HEK293 (cell line): Measurements from ENCODE around the gene ACTR3.

Source experiments
- CTCF ChIA-PET: fragments of 350-600 bp; formaldehyde crosslinking; extraction: SDS; loops from one replicate; lab custom pipeline; 2021; ENCODE audit warnings: antibody characterized with exemption; lab: Yijun Ruan, JAX
- POLR2A ChIA-PET: fragments of 300-600 bp; formaldehyde crosslinking; extraction: SDS; loops from one replicate; lab custom pipeline; 2020; ENCODE audit warnings: antibody characterized with exemption, inconsistent platforms; lab: Yijun Ruan, JAX
- H3K27ac ChIP-seq: fragments of 200-500 bp; sonication (Bioruptor generic); 2 replicates; pipeline ENCODE4 v1.5.1; 2014; ENCODE audit warnings: low read depth, low read length, control low read depth, inconsistent platforms; ENCODE audit errors: extremely low read depth
- H3K36me3 ChIP-seq, 2 experiments: fragments of 200-500 bp in 1 of 2; sonication (Bioruptor generic) in 1 of 2; 1 replicate in 1 of 2; 2 replicates in 1 of 2; pipeline ENCODE4 v1.5.1; 2014 to 2017; ENCODE audit warnings: inconsistent platforms in 2 of 2, low read length in 2 of 2; ENCODE audit not compliant: control insufficient read depth in 2 of 2, insufficient read depth in 1 of 2
- H3K4me1 ChIP-seq: fragments of 200-500 bp; sonication (Bioruptor generic); 2 replicates; pipeline ENCODE4 v1.5.1; 2014; ENCODE audit warnings: mild to moderate bottlenecking, low read length, inconsistent platforms; ENCODE audit not compliant: control insufficient read depth, insufficient read depth
- H3K4me3 ChIP-seq: 2 replicates; pipeline ENCODE4 v1.5.1; 2011; ENCODE audit warnings: low read depth, mild to moderate bottlenecking, control low read depth, low read length, moderate library complexity
- H3K9me3 ChIP-seq: fragments of 200-500 bp; sonication (Bioruptor generic); 2 replicates; pipeline ENCODE4 v1.5.1; 2014; ENCODE audit warnings: low read depth, low read length, inconsistent platforms; ENCODE audit not compliant: control insufficient read depth, insufficient read depth
- FEZF1 ChIP-seq: fragments of 450-650 bp; formaldehyde crosslinking; IDR thresholded peaks from 2 replicates; pipeline ENCODE4 v1.5.1; 2016; ENCODE audit warnings: missing biosample characterization, missing genetic modification characterization
- KLF8 ChIP-seq: fragments of 450-650 bp; formaldehyde crosslinking; IDR thresholded peaks from 2 replicates; pipeline ENCODE4 v1.5.1; 2016; ENCODE audit warnings: missing biosample characterization, missing genetic modification characterization
- OVOL3 ChIP-seq: fragments of 450-650 bp; formaldehyde crosslinking; IDR thresholded peaks from 2 replicates; pipeline ENCODE4 v1.5.1; 2016; ENCODE audit warnings: missing biosample characterization, missing genetic modification characterization
- SCRT1 ChIP-seq: fragments of 450-650 bp; formaldehyde crosslinking; IDR thresholded peaks from 2 replicates; pipeline ENCODE4 v1.5.1; 2016; ENCODE audit warnings: missing biosample characterization, missing genetic modification characterization, borderline replicate concordance
- WT1 ChIP-seq: fragments of 450-650 bp; formaldehyde crosslinking; IDR thresholded peaks from 2 replicates; pipeline ENCODE4 v1.5.1; 2016; ENCODE audit warnings: missing biosample characterization, missing genetic modification characterization
- ZNF121 ChIP-seq: fragments of 450-650 bp; formaldehyde crosslinking; IDR thresholded peaks from 2 replicates; pipeline ENCODE4 v1.5.1; 2016; ENCODE audit warnings: missing biosample characterization, missing genetic modification characterization
- ZNF133 ChIP-seq: fragments of 450-650 bp; formaldehyde crosslinking; IDR thresholded peaks from 2 replicates; pipeline ENCODE4 v1.5.1; 2016; ENCODE audit warnings: missing biosample characterization, missing genetic modification characterization
- ZNF239 ChIP-seq: fragments of 450-650 bp; formaldehyde crosslinking; IDR thresholded peaks from 2 replicates; pipeline ENCODE4 v1.5.1; 2016; ENCODE audit warnings: missing biosample characterization, missing genetic modification characterization
- ZNF274 ChIP-seq, 2 experiments: fragments of 200-500 bp in 1 of 2; fragments of 450-650 bp in 1 of 2; sonication (Bioruptor generic) in 1 of 2; formaldehyde crosslinking in 1 of 2; IDR thresholded peaks; 2 replicates each; pipeline versions ENCODE4 v1.5.1 to v1.6.1; 2014 to 2016; ENCODE audit warnings: borderline replicate concordance in 1 of 2, inconsistent platforms in 1 of 2, low read length in 1 of 2, missing biosample characterization in 1 of 2, missing genetic modification characterization in 1 of 2
- ZNF302 ChIP-seq: fragments of 450-650 bp; formaldehyde crosslinking; IDR thresholded peaks from 2 replicates; pipeline ENCODE4 v1.5.1; 2016; ENCODE audit warnings: missing biosample characterization, missing genetic modification characterization, low read depth
- ZNF404 ChIP-seq: fragments of 450-650 bp; formaldehyde crosslinking; IDR thresholded peaks from 2 replicates; pipeline ENCODE4 v1.5.1; 2017; ENCODE audit warnings: missing biosample characterization, missing genetic modification characterization
- ZNF433 ChIP-seq: fragments of 450-650 bp; formaldehyde crosslinking; IDR thresholded peaks from 2 replicates; pipeline ENCODE4 v1.5.1; 2016; ENCODE audit warnings: missing biosample characterization, missing genetic modification characterization, low read depth
- ZNF473 ChIP-seq: fragments of 450-650 bp; formaldehyde crosslinking; IDR thresholded peaks from 2 replicates; pipeline ENCODE4 v1.5.1; 2017; ENCODE audit warnings: missing biosample characterization, missing genetic modification characterization
- ZNF514 ChIP-seq: fragments of 450-650 bp; formaldehyde crosslinking; IDR thresholded peaks from 2 replicates; pipeline ENCODE4 v1.5.1; 2016; ENCODE audit warnings: missing biosample characterization, missing genetic modification characterization
- ZNF555 ChIP-seq: fragments of 450-650 bp; formaldehyde crosslinking; conservative IDR thresholded peaks from 2 replicates; pipeline ENCODE4 v1.5.1; 2017; ENCODE audit warnings: missing biosample characterization, mild to moderate bottlenecking, missing genetic modification characterization, inconsistent platforms
- ZNF610 ChIP-seq: fragments of 450-650 bp; formaldehyde crosslinking; IDR thresholded peaks from 2 replicates; pipeline ENCODE4 v1.5.1; 2016; ENCODE audit warnings: missing biosample characterization, missing genetic modification characterization, borderline replicate concordance
- ZNF621 ChIP-seq: fragments of 450-650 bp; formaldehyde crosslinking; IDR thresholded peaks from 2 replicates; pipeline ENCODE4 v1.5.1; 2017; ENCODE audit warnings: missing biosample characterization, missing genetic modification characterization
- ZNF701 ChIP-seq: fragments of 450-650 bp; formaldehyde crosslinking; IDR thresholded peaks from 2 replicates; pipeline ENCODE4 v1.5.1; 2016; ENCODE audit warnings: missing biosample characterization, missing genetic modification characterization
- ZNF707 ChIP-seq: fragments of 450-650 bp; formaldehyde crosslinking; IDR thresholded peaks from 2 replicates; pipeline ENCODE4 v1.5.1; 2016; ENCODE audit warnings: missing biosample characterization, missing genetic modification characterization
- TF ChIP-seq, protein P1 (sequence below): fragments of 450-650 bp; formaldehyde crosslinking; IDR thresholded peaks from 2 replicates; pipeline ENCODE4 v1.5.0; 2017; ENCODE audit warnings: missing biosample characterization, missing genetic modification characterization, borderline replicate concordance
- TF ChIP-seq, protein P2 (sequence below): fragments of 450-650 bp; formaldehyde crosslinking; IDR thresholded peaks from 2 replicates; pipeline ENCODE4 v1.5.1; 2016; ENCODE audit warnings: missing biosample characterization, missing genetic modification characterization
- TF ChIP-seq, protein P3 (sequence below): fragments of 450-650 bp; formaldehyde crosslinking; IDR thresholded peaks from 2 replicates; pipeline ENCODE4 v1.5.1; 2016; ENCODE audit warnings: missing biosample characterization, missing genetic modification characterization, low read depth
- TF ChIP-seq, protein P4 (sequence below): fragments of 450-650 bp; formaldehyde crosslinking; IDR thresholded peaks from 2 replicates; pipeline ENCODE4 v1.5.1; 2016; ENCODE audit warnings: missing biosample characterization, missing genetic modification characterization
- TF ChIP-seq, protein P5 (sequence below): fragments of 450-650 bp; IDR thresholded peaks from 2 replicates; pipeline ENCODE4 v1.5.1; 2018; ENCODE audit warnings: missing biosample characterization, missing genetic modification characterization
- TF ChIP-seq, protein P6 (sequence below): fragments of 450-650 bp; formaldehyde crosslinking; IDR thresholded peaks from 2 replicates; pipeline ENCODE4 v1.5.1; 2016; ENCODE audit warnings: missing biosample characterization, missing genetic modification characterization
- TF ChIP-seq, protein P7 (sequence below): fragments of 450-650 bp; formaldehyde crosslinking; IDR thresholded peaks from 2 replicates; pipeline ENCODE4 v1.5.1; 2016; ENCODE audit warnings: missing biosample characterization, missing genetic modification characterization

ACTR3 gene

DNA sequence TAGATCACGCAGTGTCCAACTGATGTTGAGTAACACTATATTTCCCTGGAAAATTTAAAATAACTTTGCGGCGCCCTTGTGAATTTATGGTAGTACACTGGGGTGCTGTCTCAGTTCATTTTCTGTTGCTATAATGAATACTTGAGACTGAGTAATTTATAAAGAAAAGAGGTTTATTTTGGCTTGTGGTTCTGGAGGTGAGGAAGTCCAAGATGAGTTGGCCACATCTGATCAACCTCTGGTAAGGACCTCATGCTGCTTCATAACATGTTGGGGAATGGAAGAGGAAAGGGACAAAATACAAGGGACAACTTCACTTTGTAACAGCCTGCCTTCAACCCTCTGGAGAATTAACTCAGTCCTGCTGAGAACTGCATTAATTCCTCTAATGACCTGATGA is 36.4 kb downstream of the ACTR3 start (continued):
- TF ChIP-seq, protein P1, sequence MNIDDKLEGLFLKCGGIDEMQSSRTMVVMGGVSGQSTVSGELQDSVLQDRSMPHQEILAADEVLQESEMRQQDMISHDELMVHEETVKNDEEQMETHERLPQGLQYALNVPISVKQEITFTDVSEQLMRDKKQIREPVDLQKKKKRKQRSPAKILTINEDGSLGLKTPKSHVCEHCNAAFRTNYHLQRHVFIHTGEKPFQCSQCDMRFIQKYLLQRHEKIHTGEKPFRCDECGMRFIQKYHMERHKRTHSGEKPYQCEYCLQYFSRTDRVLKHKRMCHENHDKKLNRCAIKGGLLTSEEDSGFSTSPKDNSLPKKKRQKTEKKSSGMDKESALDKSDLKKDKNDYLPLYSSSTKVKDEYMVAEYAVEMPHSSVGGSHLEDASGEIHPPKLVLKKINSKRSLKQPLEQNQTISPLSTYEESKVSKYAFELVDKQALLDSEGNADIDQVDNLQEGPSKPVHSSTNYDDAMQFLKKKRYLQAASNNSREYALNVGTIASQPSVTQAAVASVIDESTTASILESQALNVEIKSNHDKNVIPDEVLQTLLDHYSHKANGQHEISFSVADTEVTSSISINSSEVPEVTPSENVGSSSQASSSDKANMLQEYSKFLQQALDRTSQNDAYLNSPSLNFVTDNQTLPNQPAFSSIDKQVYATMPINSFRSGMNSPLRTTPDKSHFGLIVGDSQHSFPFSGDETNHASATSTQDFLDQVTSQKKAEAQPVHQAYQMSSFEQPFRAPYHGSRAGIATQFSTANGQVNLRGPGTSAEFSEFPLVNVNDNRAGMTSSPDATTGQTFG (tag by site-specific recombination): no peak
- TF ChIP-seq ZNF433 (tag by site-specific recombination): no peak
- TF ChIP-seq ZNF555 (tag by site-specific recombination): no peak
- TF ChIP-seq, protein P2, sequence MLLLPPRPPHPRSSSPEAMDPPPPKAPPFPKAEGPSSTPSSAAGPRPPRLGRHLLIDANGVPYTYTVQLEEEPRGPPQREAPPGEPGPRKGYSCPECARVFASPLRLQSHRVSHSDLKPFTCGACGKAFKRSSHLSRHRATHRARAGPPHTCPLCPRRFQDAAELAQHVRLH (tag by site-specific recombination): no peak
- no peak for TF ChIP-seq ZNF121 (tag by site-specific recombination)
- no peak for TF ChIP-seq ZNF610 (tag by site-specific recombination)
- no peak for TF ChIP-seq FEZF1
- no peak for TF ChIP-seq KLF8 (tag by site-specific recombination)
- TF ChIP-seq ZNF239: no peak

DNA sequence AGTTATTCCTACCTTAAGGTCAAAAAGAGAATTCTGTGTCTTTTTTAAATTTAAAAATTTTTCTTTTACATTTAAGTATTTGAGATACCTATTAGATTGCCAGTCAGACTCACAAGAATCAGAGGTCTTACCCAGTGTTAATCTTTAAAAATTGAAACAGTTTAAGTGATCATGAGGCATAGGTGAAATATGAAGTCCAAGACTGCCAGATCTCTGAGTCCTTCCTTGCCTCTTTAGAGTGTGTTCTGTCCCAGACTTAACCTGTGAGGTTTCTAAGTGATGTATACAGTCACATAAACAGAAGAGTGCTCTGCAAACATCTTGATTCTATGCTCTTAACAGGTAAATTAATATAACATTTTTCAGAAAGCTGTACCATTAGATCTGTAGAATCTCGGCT is 40.6 kb downstream of the ACTR3 start:
- no peak overlapping the region for H3K4me3 ChIP-seq
- H3K9me3 ChIP-seq: no peaks in the 10 kb centered on the region
- no peaks in the 10 kb centered on the region for H3K4me1 ChIP-seq
- CTCF ChIA-PET: no interaction called here
- POLR2A ChIA-PET: no interaction called here
- TF ChIP-seq, protein P3, sequence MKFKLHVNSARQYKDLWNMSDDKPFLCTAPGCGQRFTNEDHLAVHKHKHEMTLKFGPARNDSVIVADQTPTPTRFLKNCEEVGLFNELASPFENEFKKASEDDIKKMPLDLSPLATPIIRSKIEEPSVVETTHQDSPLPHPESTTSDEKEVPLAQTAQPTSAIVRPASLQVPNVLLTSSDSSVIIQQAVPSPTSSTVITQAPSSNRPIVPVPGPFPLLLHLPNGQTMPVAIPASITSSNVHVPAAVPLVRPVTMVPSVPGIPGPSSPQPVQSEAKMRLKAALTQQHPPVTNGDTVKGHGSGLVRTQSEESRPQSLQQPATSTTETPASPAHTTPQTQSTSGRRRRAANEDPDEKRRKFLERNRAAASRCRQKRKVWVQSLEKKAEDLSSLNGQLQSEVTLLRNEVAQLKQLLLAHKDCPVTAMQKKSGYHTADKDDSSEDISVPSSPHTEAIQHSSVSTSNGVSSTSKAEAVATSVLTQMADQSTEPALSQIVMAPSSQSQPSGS: no peak
- TF ChIP-seq, protein P4, sequence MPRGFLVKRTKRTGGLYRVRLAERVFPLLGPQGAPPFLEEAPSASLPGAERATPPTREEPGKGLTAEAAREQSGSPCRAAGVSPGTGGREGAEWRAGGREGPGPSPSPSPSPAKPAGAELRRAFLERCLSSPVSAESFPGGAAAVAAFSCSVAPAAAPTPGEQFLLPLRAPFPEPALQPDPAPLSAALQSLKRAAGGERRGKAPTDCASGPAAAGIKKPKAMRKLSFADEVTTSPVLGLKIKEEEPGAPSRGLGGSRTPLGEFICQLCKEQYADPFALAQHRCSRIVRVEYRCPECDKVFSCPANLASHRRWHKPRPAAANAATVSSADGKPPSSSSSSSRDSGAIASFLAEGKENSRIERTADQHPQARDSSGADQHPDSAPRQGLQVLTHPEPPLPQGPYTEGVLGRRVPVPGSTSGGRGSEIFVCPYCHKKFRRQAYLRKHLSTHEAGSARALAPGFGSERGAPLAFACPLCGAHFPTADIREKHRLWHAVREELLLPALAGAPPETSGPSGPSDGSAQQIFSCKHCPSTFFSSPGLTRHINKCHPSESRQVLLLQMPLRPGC (tag by site-specific recombination): no peak
- TF ChIP-seq OVOL3 (tag by site-specific recombination): no peak
- TF ChIP-seq, protein P5, sequence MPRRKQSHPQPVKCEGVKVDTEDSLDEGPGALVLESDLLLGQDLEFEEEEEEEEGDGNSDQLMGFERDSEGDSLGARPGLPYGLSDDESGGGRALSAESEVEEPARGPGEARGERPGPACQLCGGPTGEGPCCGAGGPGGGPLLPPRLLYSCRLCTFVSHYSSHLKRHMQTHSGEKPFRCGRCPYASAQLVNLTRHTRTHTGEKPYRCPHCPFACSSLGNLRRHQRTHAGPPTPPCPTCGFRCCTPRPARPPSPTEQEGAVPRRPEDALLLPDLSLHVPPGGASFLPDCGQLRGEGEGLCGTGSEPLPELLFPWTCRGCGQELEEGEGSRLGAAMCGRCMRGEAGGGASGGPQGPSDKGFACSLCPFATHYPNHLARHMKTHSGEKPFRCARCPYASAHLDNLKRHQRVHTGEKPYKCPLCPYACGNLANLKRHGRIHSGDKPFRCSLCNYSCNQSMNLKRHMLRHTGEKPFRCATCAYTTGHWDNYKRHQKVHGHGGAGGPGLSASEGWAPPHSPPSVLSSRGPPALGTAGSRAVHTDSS (tag by site-specific recombination): no peak
- no peak for TF ChIP-seq ZNF514 (tag by site-specific recombination)
- TF ChIP-seq ZNF473 (tag by site-specific recombination): no peak
- no peak for TF ChIP-seq ZNF274 (IDR thresholded peaks at IDR 0.05; ENCODE audit: low read length)
- no peak for TF ChIP-seq ZNF274 (tag by site-specific recombination; IDR thresholded peaks at IDR 0.05; ENCODE audit: borderline replicate concordance)
- no peak for TF ChIP-seq ZNF133 (tag by site-specific recombination)
- no peak for TF ChIP-seq SCRT1
- TF ChIP-seq WT1 (tag by site-specific recombination): no peak
- TF ChIP-seq ZNF621 (tag by site-specific recombination): no peak
- no peak for TF ChIP-seq ZNF302
- TF ChIP-seq, protein P6, sequence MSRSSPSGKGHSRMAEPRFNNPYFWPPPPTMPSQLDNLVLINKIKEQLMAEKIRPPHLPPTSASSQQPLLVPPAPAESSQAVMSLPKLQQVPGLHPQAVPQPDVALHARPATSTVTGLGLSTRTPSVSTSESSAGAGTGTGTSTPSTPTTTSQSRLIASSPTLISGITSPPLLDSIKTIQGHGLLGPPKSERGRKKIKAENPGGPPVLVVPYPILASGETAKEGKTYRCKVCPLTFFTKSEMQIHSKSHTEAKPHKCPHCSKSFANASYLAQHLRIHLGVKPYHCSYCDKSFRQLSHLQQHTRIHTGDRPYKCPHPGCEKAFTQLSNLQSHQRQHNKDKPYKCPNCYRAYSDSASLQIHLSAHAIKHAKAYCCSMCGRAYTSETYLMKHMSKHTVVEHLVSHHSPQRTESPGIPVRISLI (tag by site-specific recombination): no peak
- TF ChIP-seq ZNF701 (tag by site-specific recombination): no peak
- TF ChIP-seq ZNF404 (tag by site-specific recombination): no peak
- TF ChIP-seq ZNF707 (tag by site-specific recombination): no peak
- TF ChIP-seq, protein P7, sequence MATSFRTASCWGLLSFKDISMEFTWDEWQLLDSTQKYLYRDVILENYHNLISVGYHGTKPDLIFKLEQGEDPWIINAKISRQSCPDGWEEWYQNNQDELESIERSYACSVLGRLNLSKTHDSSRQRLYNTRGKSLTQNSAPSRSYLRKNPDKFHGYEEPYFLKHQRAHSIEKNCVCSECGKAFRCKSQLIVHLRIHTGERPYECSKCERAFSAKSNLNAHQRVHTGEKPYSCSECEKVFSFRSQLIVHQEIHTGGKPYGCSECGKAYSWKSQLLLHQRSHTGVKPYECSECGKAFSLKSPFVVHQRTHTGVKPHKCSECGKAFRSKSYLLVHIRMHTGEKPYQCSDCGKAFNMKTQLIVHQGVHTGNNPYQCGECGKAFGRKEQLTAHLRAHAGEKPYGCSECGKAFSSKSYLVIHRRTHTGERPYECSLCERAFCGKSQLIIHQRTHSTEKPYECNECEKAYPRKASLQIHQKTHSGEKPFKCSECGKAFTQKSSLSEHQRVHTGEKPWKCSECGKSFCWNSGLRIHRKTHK: no peak
- H3K36me3 ChIP-seq: peaks cover 39 to 55% of the 10 kb centered on the region in 2 experiments
- H3K27ac ChIP-seq: no peak overlapping the region
